Posterior vena cava (tissue), 2 donors: Measurements from ENCODE around the gene MIGA1. TPM values are rescaled to one million over a fixed set of nuclear protein-coding genes. Genes with fewer than 3 reads are reported as not detected.

Source experiments
- total RNA-seq, 2 donors: library from RNA; stranded (reverse); fragmentation: NEBNext Ultra II Directional; extraction: Animal tissue kit (Norgen Biotek cat#: 25700); gene quantifications; one replicate each; pipeline ENCODE4 v1.2.1, GENCODE V29; 2021
- donor health status: DM: yes; HTN: yes; CAD: no.
- donor health status: DM: yes; HTN: yes; CAD: no.

Gene MIGA1
- total RNA-seq, 2 donors from 2014 or later: 16.7 to 20.4 TPM

Other genes starting within 250 kb of the MIGA1 start
- gene ZZZ3, start 97.0 kb upstream of the MIGA1 start, total RNA-seq: 10 to 100 TPM; 39.0 to 42.3 TPM
- 10 to 100 TPM; 61.5 to 64.9 TPM for gene USP33, start 19.8 kb upstream of the MIGA1 start, total RNA-seq
- gene NEXN, start 109.0 kb downstream of the MIGA1 start, total RNA-seq: 100 to 1,000 TPM; 111 to 202 TPM
- 10 to 100 TPM; 90.7 to 99.3 TPM for gene FUBP1, start 199.4 kb downstream of the MIGA1 start, total RNA-seq
- gene DNAJB4, start 225.3 kb downstream of the MIGA1 start, total RNA-seq: 100 to 1,000 TPM in 1 of 2 donors, 10 to 100 TPM in 1; 77.3 to 229 TPM